ENCODE results near the gene SCMH1. TPM values are rescaled to one million over a fixed set of nuclear protein-coding genes. Genes with fewer than 3 reads are reported as not detected.
"Not testable (repeated sequence)": the region's sequence is repeated elsewhere in the genome, so short reads cannot be mapped to it uniquely, and the experiment has no call there.

SCMH1 gene
- total RNA-seq, 1 donor from 2014 or later, result 42.4 TPM

GRCh38 chr1:41211608-41212007 is 30.5 kb downstream of the SCMH1 start:
- DNase-seq (ENCODE audit: low spot score), result not testable (repeated sequence)

DNA sequence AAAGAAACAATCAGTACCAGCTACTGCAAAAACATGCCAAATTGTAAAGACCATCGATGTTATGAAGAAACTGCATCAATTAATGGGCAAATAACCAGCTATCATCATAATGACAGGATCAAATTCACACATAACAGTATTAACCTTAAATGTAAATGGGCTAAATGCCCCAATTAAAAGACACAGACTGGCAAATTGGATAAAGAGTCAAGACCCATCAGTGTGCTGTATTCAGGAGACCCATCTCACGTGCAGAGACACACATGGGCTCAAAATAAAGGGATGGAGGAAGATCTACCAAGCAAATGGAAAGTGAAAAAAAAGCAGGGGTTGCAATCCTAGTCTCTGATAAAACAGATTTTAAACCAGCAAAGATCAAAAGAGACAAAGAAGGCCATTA is 35.1 kb downstream of the SCMH1 start:
- DNase-seq (ENCODE audit: low spot score), result not testable (repeated sequence)

DNA sequence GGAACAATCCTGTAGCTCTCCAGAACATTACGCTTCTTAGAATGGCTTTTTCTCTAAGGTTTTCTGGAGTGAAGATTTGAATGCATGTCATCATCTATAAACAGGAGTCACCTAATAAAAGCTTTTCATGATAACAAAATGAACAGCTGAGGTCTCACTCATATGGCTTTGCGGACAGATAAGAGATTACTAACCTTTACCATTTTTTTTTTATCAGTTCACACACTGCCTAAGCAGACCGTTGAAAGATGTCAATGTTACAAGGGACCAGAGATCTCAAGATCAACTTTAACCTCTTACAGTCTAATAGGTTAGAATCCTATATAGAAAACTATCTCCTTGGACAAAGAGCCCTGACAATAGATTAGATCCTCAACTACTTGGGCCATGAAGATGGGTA is 41.4 kb downstream of the SCMH1 start:
- no peak for DNase-seq (ENCODE audit: low spot score)

DNA sequence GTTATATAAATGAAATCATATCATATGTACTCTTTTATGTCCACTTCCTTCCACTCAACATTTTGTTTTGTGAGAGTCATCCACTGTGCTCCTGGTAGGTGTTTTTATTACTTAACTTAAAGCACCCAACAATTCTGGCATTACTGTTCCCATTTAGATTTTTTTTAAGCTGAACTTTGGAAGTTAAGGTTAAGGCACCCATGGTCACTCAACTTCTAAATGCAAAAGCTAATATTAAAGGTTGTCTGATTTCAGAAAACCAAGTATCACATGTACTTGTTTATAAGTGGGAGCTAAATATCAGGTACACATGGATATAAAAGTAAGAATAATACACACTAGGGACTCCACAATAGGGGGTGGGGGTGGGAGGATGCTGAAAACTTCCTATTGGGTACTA is 42.7 kb downstream of the SCMH1 start:
- no peak for DNase-seq (ENCODE audit: low spot score)

DNA sequence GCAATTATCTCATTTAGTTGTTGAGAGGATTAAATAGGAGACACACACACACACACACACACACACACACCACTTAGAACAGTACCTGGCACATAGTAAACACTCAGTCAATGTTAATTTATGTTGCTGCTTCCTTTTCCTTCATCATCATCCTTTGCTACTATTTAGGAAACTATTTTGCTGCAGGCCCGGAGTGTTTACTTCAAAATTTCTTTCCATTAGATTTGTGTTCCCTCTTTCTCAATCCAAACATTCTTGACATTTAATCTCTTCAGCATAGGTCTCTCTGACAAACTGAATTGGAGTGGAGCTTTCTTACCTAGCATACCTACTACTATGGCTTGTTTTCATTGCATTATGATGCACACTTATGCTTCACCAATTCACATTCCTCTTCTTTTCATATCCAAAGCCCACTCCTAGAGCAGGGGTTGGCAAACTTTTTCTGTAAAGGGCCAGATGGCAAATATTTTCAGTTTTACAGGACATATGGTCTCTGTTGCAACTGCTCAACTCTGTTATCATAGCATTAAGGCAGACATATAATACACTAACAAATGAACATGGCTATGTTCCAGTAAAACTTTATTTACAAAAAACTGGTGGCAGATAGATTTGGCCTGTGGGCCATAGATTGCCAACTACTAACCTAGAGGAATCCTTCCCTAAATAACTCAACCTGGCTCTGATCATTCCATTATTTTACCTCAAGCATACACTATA is 49.5 kb downstream of the SCMH1 start:
- DNase-seq (ENCODE audit: low spot score), result no peak

- no peak for DNase-seq (ENCODE audit: low spot score)
These were observed 57.7 kb downstream of the SCMH1 start for GRCh38 chr1:41184446-41184845.

- not testable (repeated sequence) for DNase-seq (ENCODE audit: low spot score)
These were observed 63.9 kb downstream of the SCMH1 start for GRCh38 chr1:41178230-41178629.

GRCh38 chr1:41175546-41175945 is 66.6 kb downstream of the SCMH1 start:
- DNase-seq (ENCODE audit: low spot score), result no peak

DNA sequence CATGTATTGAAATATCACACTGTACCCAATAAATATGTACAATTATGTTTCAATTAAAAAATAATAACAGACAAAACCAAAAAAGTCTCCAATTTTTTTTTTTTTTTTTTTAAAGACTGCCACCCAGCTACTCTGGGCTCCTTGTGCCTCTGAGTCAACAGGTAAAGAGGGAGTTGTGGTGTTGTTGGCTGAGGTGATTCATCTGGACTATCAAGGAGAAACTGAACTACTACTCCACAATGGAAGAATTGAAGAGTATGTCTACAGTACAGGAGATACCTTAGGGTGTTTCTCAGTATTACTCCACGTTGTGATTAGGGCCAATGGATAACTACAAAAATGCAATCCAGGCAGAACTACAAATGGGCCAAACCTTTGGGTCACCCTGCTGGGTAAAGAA is 67.9 kb downstream of the SCMH1 start:
- DNase-seq (ENCODE audit: low spot score), result no peak

- no peak for DNase-seq (ENCODE audit: low spot score)
These were observed 68.5 kb downstream of the SCMH1 start for GRCh38 chr1:41173651-41174050.

GRCh38 chr1:41171266-41171874 is 70.7 kb downstream of the SCMH1 start:
- no peak for DNase-seq (ENCODE audit: low spot score)

- no peak for DNase-seq (ENCODE audit: low spot score)
These were observed 72.3 kb downstream of the SCMH1 start for GRCh38 chr1:41169799-41170180.

DNA sequence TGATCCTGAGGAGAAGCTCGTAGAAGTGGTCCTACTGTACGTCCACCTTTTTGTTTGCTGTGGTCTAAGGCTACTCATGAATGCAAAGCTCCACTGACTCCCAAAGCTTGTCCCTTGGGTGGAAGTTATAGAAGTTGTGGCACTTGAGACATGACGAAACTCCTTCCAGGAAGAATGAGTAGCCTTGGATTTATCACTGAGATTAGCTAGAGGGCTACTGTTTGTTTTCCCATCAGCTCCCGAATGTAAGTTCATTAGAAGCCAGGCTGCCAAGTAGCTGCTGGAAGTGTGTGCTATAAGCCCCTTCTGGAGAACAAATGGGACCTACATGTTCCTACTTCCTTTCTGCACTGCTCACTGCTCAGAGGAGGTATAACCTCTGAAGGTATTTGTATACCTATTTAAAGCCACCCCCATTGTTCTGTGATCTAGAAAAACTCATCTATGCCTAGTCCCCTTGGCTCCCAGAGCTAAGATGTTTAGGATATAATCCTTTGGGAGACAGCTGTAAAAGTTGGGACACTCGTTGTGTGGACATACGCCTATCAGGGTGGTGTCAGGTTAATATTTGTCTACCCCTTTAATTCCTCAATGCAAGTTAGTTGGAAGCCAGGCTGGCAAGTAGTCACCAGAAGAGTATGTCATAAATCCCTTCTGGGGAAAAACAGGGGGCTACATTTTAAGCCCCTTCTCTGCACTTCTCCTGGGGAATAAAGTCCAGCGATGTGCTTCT is 72.9 kb downstream of the SCMH1 start:
- DNase-seq (ENCODE audit: low spot score), result no peak

DNA sequence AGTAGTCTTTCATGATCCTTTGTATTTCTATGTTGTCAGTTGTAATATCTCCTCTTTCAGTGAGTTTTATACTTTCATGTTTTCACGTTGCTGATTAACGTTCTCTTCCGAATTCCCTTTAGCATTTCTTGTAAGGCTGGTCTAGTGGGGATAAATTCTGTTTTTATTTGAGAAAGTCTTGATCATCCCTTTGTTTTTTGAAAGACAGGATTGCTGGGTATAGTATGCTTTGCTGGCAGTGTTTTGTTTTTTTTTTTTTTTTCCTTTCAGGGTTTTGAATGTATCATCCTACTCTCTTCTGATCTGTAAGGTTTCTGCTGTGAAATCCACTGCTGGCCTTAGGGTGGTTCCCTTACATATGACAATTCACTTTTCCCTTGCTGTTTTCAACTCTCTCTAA is 74.4 kb downstream of the SCMH1 start:
- no peak for DNase-seq (ENCODE audit: low spot score)

DNA sequence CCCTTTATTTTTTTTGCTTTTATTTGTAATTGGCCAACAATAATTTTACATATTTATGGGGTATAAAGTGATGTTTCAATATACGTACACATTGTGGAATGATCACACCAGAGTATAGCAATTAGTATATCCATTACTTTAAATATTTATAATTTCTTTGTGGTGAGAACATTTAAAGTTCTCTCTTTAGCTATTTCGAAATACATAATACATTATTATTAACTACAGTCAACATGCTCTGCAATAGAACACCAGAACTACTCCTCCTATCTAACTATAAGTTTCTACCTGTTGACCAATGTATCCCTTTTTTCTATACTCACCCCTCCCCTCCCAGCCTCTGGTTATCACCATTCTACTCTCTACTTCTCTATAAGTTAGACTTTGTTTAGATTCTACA is 77.4 kb downstream of the SCMH1 start:
- no peak for DNase-seq (ENCODE audit: low spot score)

- DNase-seq (ENCODE audit: low spot score), result no peak
These were observed 79.7 kb downstream of the SCMH1 start for GRCh38 chr1:41162441-41162840.

DNA sequence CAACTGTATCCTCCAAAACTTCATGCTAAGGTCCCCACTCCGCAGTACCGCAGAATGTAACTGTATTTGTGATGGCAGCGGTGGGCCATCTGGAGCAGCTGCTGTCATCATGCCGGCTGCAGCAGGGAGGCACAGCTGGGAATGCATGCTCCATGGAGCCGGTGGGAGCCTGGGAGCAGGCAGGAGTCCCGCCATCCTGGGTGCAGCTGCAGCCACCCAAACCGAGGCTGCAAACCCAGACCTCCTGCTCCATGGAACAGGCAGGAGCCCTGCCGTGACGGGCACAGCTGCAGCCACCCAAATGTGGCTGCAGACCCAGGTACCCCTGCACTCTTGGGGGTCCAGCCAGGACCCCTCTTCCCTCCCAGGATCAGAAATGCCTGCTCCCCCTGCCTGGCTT is 80.3 kb downstream of the SCMH1 start:
- DNase-seq (ENCODE audit: low spot score), result no peak

DNA sequence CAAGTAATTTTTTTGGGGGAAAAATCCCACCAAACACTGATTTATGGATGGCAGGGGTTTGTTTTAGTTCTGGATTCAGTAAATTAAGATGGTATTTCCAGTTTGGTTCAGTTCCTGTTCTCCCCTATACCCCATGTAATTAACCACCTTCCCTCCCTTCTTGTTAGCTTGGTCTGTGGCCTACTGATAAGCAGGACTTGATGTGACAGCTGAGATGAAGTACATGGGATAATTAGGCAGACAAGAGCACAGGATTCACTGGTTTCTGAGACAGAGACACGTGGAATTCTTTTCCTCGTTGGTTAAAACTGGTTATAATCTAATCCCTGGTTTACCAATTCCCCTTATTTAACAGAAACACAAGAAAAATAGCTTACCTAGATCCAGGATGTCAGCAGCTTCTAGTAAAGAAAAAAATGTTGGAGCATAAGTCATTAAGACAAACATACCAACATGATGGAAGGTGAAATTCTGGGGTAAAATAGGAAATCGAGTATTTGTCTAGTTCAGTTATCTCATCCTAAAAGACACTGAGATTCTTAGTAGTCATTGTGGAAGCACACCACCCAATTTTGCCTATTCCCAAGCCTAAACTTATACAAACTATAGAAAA is 81.5 kb downstream of the SCMH1 start:
- DNase-seq (ENCODE audit: low spot score), result no peak

GRCh38 chr1:41158966-41159365 is 83.1 kb downstream of the SCMH1 start:
- DNase-seq (ENCODE audit: low spot score), result no peak

DNA sequence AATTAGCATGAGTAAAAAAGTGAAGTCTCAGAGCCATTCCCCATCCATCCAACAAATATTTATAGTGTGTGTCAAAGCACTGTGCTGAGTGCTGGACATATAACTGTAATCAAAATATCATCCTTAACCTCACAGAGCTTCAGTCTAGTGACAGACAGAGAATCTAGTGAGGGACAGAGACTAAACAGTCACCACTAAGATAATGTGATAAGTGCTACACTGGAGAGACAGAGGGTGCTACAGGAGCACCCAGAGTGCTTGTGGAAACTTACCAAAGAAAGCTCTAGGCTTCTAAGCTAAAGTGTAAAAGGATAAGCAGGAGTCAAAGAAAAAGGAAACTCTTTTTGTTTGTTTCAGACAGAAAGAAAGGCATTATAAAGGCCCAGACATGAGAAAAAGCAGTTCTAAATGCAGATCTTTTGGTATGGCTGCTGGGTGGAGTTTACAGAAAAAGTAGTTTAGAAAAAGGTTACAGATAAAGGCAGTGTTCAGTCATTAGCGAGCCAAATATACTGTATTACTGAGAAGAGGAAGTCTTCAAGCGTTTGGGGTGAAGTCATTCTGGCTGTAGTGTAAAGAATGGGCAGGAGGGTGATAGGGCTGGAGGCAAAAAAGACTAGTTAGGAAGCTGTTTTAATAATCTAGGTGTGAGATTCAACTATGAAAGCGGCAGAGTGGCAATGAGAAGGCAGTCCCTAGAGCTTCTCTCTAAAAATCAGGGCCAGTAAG is 83.8 kb downstream of the SCMH1 start:
- DNase-seq (ENCODE audit: low spot score), result no peak

DNA sequence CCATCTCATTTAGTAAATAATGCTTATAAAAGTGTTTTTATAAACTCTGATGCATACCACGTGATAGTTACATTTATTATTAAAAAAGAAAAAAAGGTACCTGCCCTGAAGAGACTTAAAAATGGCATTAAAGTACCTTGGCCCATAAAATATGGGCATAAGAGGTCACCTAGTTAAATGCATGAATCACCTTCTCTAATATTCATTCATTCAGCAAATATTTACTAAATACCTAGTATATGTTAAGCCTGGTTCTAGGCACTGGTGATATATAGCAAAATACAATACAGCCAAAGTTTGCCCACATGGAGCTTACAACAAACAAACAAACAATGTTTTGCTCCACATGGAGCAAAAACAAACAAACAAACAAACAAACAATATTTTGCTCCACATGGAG is 87.0 kb downstream of the SCMH1 start:
- DNase-seq (ENCODE audit: low spot score), result no peak

DNA sequence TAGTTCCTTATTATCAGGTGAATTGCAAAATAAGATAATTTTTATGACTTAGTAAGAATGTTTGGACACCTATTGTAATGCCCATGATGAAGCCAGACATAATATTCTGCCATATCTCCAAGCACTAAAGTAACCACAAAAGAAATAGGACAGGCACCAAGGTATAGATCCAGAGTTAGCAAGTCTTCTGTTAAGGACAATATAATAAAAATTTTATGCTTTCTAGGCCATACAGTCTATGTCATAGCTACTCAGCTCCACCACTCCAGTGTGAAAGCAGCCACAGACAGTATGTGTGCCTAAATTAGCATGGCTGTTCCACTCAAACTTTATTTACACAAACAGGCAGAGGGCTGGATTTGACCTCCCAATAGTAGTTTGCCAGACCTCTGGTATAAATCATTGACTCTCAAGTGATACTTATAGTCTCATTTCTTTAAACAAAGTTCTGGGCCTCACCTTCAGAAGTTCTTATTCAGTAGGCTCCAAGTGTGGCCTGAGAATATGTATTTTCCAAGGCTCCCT is 88.3 kb downstream of the SCMH1 start:
- no peak for DNase-seq (ENCODE audit: low spot score)

Data from mucosa of gallbladder (tissue), 1 donor.